NB4 (cell line): Measurements from ENCODE around the gene LAMA3.

Experiments
- MAX ChIP-seq: IDR thresholded peaks from 2 replicates; pipeline ENCODE4 v1.6.1; 2011; ENCODE audit warnings: low read depth, low read length
- MYC ChIP-seq: IDR thresholded peaks from 2 replicates; pipeline ENCODE4 v1.6.1; 2011; ENCODE audit warnings: low read depth, low read length
- POLR2A ChIP-seq: IDR thresholded peaks from 2 replicates; pipeline ENCODE4 v1.6.1; 2011; ENCODE audit warnings: mild to moderate bottlenecking; ENCODE audit not compliant: insufficient read length; ENCODE audit errors: extremely low read depth
- TF ChIP-seq, protein P1 (sequence below): IDR thresholded peaks from one replicate; pipeline ENCODE4 v1.5.1; 2012; ENCODE audit warnings: low read depth, low read length

GRCh38 chr18:23853448-23854195, 164.4 kb downstream of the LAMA3 start:
- TF ChIP-seq, protein P1, sequence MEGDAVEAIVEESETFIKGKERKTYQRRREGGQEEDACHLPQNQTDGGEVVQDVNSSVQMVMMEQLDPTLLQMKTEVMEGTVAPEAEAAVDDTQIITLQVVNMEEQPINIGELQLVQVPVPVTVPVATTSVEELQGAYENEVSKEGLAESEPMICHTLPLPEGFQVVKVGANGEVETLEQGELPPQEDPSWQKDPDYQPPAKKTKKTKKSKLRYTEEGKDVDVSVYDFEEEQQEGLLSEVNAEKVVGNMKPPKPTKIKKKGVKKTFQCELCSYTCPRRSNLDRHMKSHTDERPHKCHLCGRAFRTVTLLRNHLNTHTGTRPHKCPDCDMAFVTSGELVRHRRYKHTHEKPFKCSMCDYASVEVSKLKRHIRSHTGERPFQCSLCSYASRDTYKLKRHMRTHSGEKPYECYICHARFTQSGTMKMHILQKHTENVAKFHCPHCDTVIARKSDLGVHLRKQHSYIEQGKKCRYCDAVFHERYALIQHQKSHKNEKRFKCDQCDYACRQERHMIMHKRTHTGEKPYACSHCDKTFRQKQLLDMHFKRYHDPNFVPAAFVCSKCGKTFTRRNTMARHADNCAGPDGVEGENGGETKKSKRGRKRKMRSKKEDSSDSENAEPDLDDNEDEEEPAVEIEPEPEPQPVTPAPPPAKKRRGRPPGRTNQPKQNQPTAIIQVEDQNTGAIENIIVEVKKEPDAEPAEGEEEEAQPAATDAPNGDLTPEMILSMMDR: no peak
- no peak for TF ChIP-seq POLR2A
- TF ChIP-seq MYC: no peak
- TF ChIP-seq MAX: no peak
